ENCODE data around the gene TRAF2.
"Not testable (repeated sequence)": the region's sequence is repeated elsewhere in the genome, so short reads cannot be mapped to it uniquely, and the experiment has no call there.

The TRAF2 gene

GRCh38 chr9:136842380-136842948 lies 43.9 kb upstream of the TRAF2 start, which contains the start of gene AJM1:
Gene AJM1, plus strand, starts transcription at chr9:136842478. Its CDS starts 1,937 bp downstream, at chr9:136844415.
- peak within 1 kb of the TSS; percentile 76 for H3K4me3 ChIP-seq (ENCODE audit: low read length)
- peaks cover 44% of the 10 kb centered on the region for H3K4me1 ChIP-seq (ENCODE audit: control insufficient read depth, insufficient read depth, low read length)
- peaks cover 12% of the 10 kb centered on the region for H3K36me3 ChIP-seq (ENCODE audit: insufficient read depth, low read length)
- H3K27me3 ChIP-seq (ENCODE audit: control insufficient read depth, insufficient read depth, low read length); H3K9me3 ChIP-seq (replicated peaks; ENCODE audit: low read length): not testable (repeated sequence)
- peak within 1 kb of the TSS; percentile 62 for H3K9ac ChIP-seq (ENCODE audit: low read depth, low read length)
- H3K4me2 ChIP-seq (ENCODE audit: low read length): peak within 1 kb of the TSS; percentile 89

- peak overlapping the region; percentile 58 for H3K4me2 ChIP-seq (ENCODE audit: low read length)
- H3K4me3 ChIP-seq (ENCODE audit: low read length): peak overlapping the region; percentile 13
- not testable (repeated sequence) for H3K27me3 ChIP-seq (ENCODE audit: control insufficient read depth, insufficient read depth, low read length); H3K9me3 ChIP-seq (replicated peaks; ENCODE audit: low read length); H3K9ac ChIP-seq (ENCODE audit: low read depth, low read length)
- H3K4me1 ChIP-seq (ENCODE audit: control insufficient read depth, insufficient read depth, low read length): peaks cover 51% of the 10 kb centered on the region
- peaks cover 12% of the 10 kb centered on the region for H3K36me3 ChIP-seq (ENCODE audit: insufficient read depth, low read length)
These were observed 43.0 kb upstream of the TRAF2 start for GRCh38 chr9:136843159-136843800.

GRCh38 chr9:136843801-136844740 lies 42.2 kb upstream of the TRAF2 start:
- H3K9me3 ChIP-seq (replicated peaks; ENCODE audit: low read length); H3K27me3 ChIP-seq (ENCODE audit: control insufficient read depth, insufficient read depth, low read length); H3K4me2 ChIP-seq (ENCODE audit: low read length); H3K9ac ChIP-seq (ENCODE audit: low read depth, low read length); H3K4me3 ChIP-seq (ENCODE audit: low read length): not testable (repeated sequence)
- H3K36me3 ChIP-seq (ENCODE audit: insufficient read depth, low read length): peaks cover 11% of the 10 kb centered on the region
- peaks cover 51% of the 10 kb centered on the region for H3K4me1 ChIP-seq (ENCODE audit: control insufficient read depth, insufficient read depth, low read length)

GRCh38 chr9:136844761-136845464 lies 41.4 kb upstream of the TRAF2 start:
- Histone ChIP-seq H3K36me3 (ENCODE audit: insufficient read depth, low read length) (peaks cover 3% of the 10 kb centered on the region), H3K4me2 (ENCODE audit: low read length) (no peak overlapping the region), H3K9ac (ENCODE audit: low read depth, low read length) (no peak overlapping the region), H3K27me3 (ENCODE audit: control insufficient read depth, insufficient read depth, low read length) (peaks cover 4% of the 10 kb centered on the region), H3K9me3 (replicated peaks; ENCODE audit: low read length) (no peaks in the 10 kb centered on the region), H3K4me3 (ENCODE audit: low read length) (no peak overlapping the region), H3K4me1 (ENCODE audit: control insufficient read depth, insufficient read depth, low read length) (peaks cover 45% of the 10 kb centered on the region)

DNA sequence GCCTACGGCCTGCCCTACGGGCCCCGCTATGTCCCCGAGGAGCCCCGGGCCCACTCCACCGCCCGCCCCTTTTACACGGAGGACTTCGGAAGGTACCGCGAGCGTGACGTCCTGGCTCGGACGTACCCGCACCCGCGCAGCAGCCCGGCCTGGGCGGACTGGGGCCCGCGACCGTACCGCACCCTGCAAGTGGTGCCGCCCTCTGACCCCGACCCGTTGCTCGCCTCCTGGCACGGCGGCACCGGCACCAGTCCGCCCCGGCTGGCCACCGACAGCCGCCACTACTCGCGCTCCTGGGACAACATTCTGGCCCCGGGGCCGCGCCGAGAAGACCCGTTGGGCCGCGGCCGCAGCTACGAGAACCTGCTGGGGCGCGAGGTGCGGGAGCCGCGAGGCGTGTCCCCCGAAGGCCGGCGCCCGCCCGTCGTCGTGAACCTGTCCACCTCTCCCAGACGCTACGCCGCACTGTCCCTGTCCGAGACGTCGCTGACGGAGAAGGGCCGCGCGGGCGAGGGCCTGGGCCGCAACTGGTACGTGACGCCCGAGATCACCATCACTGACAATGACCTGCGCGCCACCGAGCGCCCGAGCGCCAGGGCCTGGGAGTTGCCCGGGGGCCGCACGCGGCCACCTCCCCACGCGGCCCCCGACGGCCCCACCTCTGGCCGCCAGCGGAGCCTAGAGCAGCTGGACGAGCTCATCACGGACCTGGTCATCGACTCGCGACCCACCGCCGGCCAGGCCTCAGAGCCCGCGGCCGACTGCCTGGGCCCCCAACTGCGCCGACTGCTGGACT lies 40.7 kb upstream of the TRAF2 start:
- peaks cover 5% of the 10 kb centered on the region for H3K36me3 ChIP-seq (ENCODE audit: insufficient read depth, low read length)
- H3K9me3 ChIP-seq (replicated peaks; ENCODE audit: low read length): no peaks in the 10 kb centered on the region
- H3K4me2 ChIP-seq (ENCODE audit: low read length): no peak overlapping the region
- no peak overlapping the region for H3K4me3 ChIP-seq (ENCODE audit: low read length)
- H3K9ac ChIP-seq (ENCODE audit: low read depth, low read length): no peak overlapping the region
- H3K4me1 ChIP-seq (ENCODE audit: control insufficient read depth, insufficient read depth, low read length): peaks cover 45% of the 10 kb centered on the region
- H3K27me3 ChIP-seq (ENCODE audit: control insufficient read depth, insufficient read depth, low read length): peaks cover 4% of the 10 kb centered on the region

DNA sequence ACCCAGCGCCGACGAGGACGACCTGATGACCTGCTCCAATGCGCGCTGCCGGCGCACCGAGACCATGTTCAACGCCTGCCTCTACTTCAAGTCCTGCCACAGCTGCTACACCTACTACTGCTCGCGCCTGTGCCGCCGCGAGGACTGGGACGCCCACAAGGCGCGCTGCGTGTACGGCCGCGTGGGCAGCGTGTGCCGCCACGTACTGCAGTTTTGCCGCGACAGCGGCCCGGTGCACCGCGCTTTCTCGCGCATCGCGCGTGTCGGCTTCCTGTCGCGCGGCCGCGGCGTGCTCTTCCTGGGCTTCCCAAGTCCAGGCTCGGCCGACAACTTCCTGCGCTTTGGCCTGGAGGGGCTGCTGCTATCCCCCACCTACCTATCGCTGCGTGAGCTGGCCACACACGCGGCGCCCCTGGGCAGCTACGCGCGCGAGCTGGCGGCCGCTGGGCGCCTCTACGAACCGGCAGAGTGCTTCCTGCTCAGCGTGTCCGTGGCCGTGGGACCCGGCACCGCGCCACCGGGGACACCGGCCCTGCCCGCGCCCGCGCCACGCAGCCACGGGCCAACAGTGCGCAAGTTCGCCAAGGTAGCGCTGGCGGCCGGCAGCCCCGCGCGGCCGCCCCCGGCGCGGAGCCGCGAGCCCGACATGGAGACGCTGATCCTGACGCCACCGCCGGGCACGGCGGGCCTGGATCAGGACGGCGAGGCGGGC lies 39.8 kb upstream of the TRAF2 start:
- Histone ChIP-seq H3K36me3 (ENCODE audit: insufficient read depth, low read length) (peaks cover 5% of the 10 kb centered on the region), H3K9ac (ENCODE audit: low read depth, low read length) (no peak overlapping the region), H3K4me2 (ENCODE audit: low read length) (no peak overlapping the region), H3K4me3 (ENCODE audit: low read length) (peak overlapping the region; percentile 34), H3K9me3 (replicated peaks; ENCODE audit: low read length) (no peaks in the 10 kb centered on the region), H3K27me3 (ENCODE audit: control insufficient read depth, insufficient read depth, low read length) (peaks cover 4% of the 10 kb centered on the region), H3K4me1 (ENCODE audit: control insufficient read depth, insufficient read depth, low read length) (peaks cover 38% of the 10 kb centered on the region)

DNA sequence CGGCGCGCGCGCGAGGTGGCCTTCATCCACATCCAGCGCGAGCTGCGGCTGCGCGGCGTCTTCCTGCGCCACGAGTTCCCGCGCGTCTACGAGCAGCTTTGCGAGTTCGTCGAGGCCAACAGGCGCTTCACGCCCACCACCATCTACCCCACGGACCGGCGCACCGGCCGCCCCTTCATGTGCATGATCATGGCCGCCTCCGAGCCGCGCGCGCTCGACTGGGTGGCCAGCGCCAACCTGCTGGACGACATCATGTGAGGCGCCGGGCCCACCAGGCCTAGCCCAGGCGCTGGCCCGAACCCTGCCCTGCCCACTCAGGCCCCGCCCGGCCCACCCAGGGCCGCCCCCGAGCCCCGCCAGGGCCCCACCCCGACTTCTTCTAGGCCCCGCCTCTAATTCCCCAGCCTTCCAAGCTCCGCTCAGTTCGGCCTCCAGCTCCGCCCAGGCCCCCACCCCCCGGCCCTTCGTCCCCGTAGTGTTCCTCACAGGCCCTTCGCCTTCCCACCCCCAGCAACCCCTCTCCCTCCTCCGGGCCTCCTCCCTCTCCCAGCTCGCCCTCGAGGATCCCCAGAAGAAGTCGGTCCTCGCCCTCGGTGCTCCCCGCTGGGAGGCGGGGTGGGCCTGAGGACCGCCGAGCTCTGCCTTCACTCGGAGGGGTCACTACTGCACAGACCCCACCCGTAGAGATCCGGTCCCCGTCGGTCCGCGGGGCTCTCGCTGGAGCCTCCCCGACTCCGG lies 39.1 kb upstream of the TRAF2 start:
- Histone ChIP-seq H3K27me3 (ENCODE audit: control insufficient read depth, insufficient read depth, low read length) (peaks cover 4% of the 10 kb centered on the region), H3K4me2 (ENCODE audit: low read length) (peak overlapping the region; percentile 100), H3K36me3 (ENCODE audit: insufficient read depth, low read length) (peaks cover 9% of the 10 kb centered on the region), H3K4me3 (ENCODE audit: low read length) (peak overlapping the region; percentile 98), H3K9ac (ENCODE audit: low read depth, low read length) (peak overlapping the region; percentile 76), H3K9me3 (replicated peaks; ENCODE audit: low read length) (no peaks in the 10 kb centered on the region), H3K4me1 (ENCODE audit: control insufficient read depth, insufficient read depth, low read length) (peaks cover 31% of the 10 kb centered on the region)

DNA sequence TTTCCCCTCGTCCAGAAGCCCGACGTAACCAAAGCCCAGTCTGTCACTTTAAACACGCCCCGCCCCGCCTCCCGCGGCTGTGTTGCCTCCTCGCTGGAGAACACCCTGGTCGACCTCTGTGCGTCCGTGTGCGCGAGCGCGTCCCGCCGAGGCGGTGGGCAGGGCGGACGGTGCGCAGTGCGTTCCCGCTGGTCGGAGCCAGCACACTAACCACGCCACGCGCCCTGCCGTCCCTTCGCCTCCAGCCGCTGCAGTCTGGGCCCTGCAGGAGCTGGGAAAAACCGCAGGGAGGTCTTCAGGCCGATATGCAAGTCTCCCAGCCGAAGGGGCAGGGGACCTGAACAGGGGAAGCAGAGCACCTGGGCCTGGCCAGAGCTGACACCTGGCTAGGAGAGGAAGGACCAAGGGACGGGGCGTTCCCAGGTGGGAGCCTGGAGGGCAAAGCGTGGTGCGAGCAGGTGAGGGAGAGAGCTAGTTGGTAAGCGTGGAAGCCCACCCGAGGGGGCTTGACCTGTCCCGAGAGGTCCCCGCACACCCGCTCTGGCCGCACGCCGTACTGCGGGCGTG lies 38.4 kb upstream of the TRAF2 start:
- H3K27me3 ChIP-seq (ENCODE audit: control insufficient read depth, insufficient read depth, low read length): peaks cover 4% of the 10 kb centered on the region
- H3K4me2 ChIP-seq (ENCODE audit: low read length): peak overlapping the region; percentile 100
- peak overlapping the region; percentile 98 for H3K4me3 ChIP-seq (ENCODE audit: low read length)
- H3K9ac ChIP-seq (ENCODE audit: low read depth, low read length): peak overlapping the region; percentile 76
- H3K4me1 ChIP-seq (ENCODE audit: control insufficient read depth, insufficient read depth, low read length): peaks cover 28% of the 10 kb centered on the region
- H3K9me3 ChIP-seq (replicated peaks; ENCODE audit: low read length): no peaks in the 10 kb centered on the region
- peaks cover 9% of the 10 kb centered on the region for H3K36me3 ChIP-seq (ENCODE audit: insufficient read depth, low read length)

DNA sequence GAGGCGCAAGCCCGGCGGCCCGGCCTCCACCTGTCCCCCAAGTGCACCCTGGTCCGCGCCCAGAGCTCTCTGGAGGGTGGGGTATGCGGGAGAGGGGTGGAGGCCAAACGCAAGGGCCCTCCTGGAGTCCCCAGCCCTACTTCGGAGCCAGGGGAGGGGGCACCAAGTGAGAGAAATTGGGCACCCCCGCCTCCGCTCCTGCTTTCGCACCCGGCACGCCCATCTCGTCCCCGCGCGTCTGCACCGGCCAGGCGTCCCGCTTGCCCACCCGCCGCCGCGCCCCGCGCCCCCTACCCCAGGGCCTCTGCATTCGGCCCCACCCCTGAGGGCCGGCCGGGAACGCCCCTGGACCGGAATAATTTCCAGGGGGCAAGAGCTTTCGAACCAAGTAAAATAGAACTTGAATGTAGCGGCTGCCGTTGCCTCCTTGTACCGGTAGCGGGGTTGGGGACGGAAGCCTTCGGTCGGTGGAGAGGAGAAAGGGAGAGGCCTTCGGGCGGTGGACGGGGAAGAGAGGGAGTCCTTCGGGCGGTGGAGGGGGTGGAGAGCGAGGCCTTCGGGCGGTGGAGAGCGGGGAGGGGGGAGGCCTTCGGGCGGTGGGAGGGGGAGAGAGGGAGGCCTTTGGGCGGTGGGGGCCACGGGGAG lies 37.8 kb upstream of the TRAF2 start:
- H3K9me3 ChIP-seq (replicated peaks; ENCODE audit: low read length): no peaks in the 10 kb centered on the region
- H3K4me2 ChIP-seq (ENCODE audit: low read length): peak overlapping the region; percentile 100
- peaks cover 22% of the 10 kb centered on the region for H3K4me1 ChIP-seq (ENCODE audit: control insufficient read depth, insufficient read depth, low read length)
- H3K36me3 ChIP-seq (ENCODE audit: insufficient read depth, low read length): peaks cover 9% of the 10 kb centered on the region
- H3K4me3 ChIP-seq (ENCODE audit: low read length): peak overlapping the region; percentile 98
- peaks cover 4% of the 10 kb centered on the region for H3K27me3 ChIP-seq (ENCODE audit: control insufficient read depth, insufficient read depth, low read length)
- peak overlapping the region; percentile 76 for H3K9ac ChIP-seq (ENCODE audit: low read depth, low read length)
